Immature natural killer cell (primary cell): ENCODE data around the gene OR2M7. TPM values are rescaled to one million over a fixed set of nuclear protein-coding genes. Genes with fewer than 3 reads are reported as not detected.

Experiments used
- DNase-seq, 3 donors: peaks; one replicate each; pipeline ENCODE4 v3.0.0; 2022; ENCODE audit warnings: mixed read lengths in 1 of 3
- H3K27ac Mint-ChIP-seq, 6 donors: one replicate each; pipeline ENCODE4 v1.8.0; 2020; ENCODE audit warnings: mixed read lengths in 6 of 6, mild to moderate bottlenecking in 5 of 6, inconsistent platforms in 4 of 6, moderate library complexity in 3 of 6
- H3K27me3 Mint-ChIP-seq, 3 donors: one replicate each; pipeline ENCODE4 v1.8.0; 2020 to 2021; ENCODE audit warnings: low read depth in 3 of 3, mild to moderate bottlenecking in 3 of 3, mixed read lengths in 3 of 3, moderate library complexity in 3 of 3, inconsistent platforms in 1 of 3
- H3K36me3 Mint-ChIP-seq, 3 donors: one replicate each; pipeline ENCODE4 v1.8.0; 2020; ENCODE audit warnings: mixed read lengths in 3 of 3, inconsistent platforms in 2 of 3, mild to moderate bottlenecking in 2 of 3
- H3K4me1 Mint-ChIP-seq, 2 donors: one replicate each; pipeline ENCODE4 v1.8.0; 2020; ENCODE audit warnings: inconsistent platforms in 2 of 2, mild to moderate bottlenecking in 2 of 2, mixed read lengths in 2 of 2, moderate library complexity in 1 of 2
- H3K4me3 Mint-ChIP-seq, 5 donors: one replicate each; pipeline ENCODE4 v1.8.0; 2020; ENCODE audit warnings: mild to moderate bottlenecking in 5 of 5, mixed read lengths in 5 of 5, inconsistent platforms in 3 of 5, moderate library complexity in 3 of 5
- H3K9me3 Mint-ChIP-seq, 6 donors: one replicate each; pipeline ENCODE4 v1.8.0; 2020; ENCODE audit warnings: mild to moderate bottlenecking in 6 of 6, mixed read lengths in 6 of 6, inconsistent platforms in 4 of 6, moderate library complexity in 3 of 6
- polyA plus RNA-seq, 3 donors: library from polyadenylated mRNA; unstranded; fragments of 300-500 nt; fragmentation: Illumina TruSeq; gene quantifications; one replicate each; pipeline ENCODE4 v1.2.3, GENCODE V29; 2021

OR2M7 gene
- polyA plus RNA-seq, 3 donors from 2014 or later, result not detected

DNA sequence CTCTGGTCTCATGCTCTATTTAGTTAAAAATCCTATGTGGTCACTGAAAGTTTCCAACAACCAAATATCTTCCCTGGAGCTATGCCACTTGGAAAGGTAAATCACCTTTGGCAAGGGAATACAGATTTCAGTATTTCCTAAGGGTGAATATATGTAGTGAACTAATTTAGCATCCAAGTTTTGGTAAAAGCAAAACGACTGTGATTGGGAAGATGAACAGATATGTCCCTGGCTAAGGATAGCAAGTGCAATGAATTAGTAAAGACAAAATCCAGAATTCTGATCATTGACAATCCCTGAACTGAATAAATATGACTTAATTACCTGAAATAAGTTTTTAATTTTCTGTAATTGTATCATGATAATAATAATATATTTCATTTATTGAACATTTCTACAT lies 46.5 kb downstream of the OR2M7 start, which contains the start of gene OR2T33:
Gene OR2T33 (minus strand): TSS at position 101 of the 400 bp plus-strand sequence. CDS start 4,162 bp downstream, outside the sequence.
- Mint-ChIP-seq H3K36me3 (no peaks in the 10 kb centered on the region), H3K9me3 (peaks cover 0 to 3% (median 2%) of the 10 kb centered on the region in 6 donors), H3K4me1 (no peaks in the 10 kb centered on the region), H3K27me3 (peaks cover 0 to 2% (median 0%) of the 10 kb centered on the region in 3 donors), H3K27ac (no peak within 1 kb of the TSS), H3K4me3 (no peak within 1 kb of the TSS)
- DNase-seq, result no peak

Other genes with a start within 250 kb of the OR2M7 start
- gene OR2L13, start 229.4 kb downstream of the OR2M7 start, polyA plus RNA-seq, result not detected
- not detected for gene OR2M5, start 179.4 kb downstream of the OR2M7 start, polyA plus RNA-seq
- gene OR2M2, start 149.7 kb downstream of the OR2M7 start, polyA plus RNA-seq, result not detected
- gene OR2M3, start 127.3 kb downstream of the OR2M7 start, polyA plus RNA-seq, result not detected
- not detected for gene OR2M4, start 93.2 kb downstream of the OR2M7 start, polyA plus RNA-seq
- not detected for gene OR2T33, start 46.6 kb downstream of the OR2M7 start, polyA plus RNA-seq
- not detected for gene OR2T12, start 21.1 kb downstream of the OR2M7 start, polyA plus RNA-seq
- not detected for gene OR14C36, start 24.2 kb upstream of the OR2M7 start, polyA plus RNA-seq
- not detected for gene OR2T4, start 37.1 kb upstream of the OR2M7 start, polyA plus RNA-seq
- gene OR2T6, start 51.2 kb upstream of the OR2M7 start, polyA plus RNA-seq, result not detected
- gene OR2T1, start 78.5 kb upstream of the OR2M7 start, polyA plus RNA-seq, result not detected
- gene OR2T2, start 121.1 kb upstream of the OR2M7 start, polyA plus RNA-seq, result not detected
- not detected for gene OR2T3, start 148.8 kb upstream of the OR2M7 start, polyA plus RNA-seq
- gene OR2T5, start 164.0 kb upstream of the OR2M7 start, polyA plus RNA-seq, result not detected
- not detected for gene OR2G6, start 183.5 kb upstream of the OR2M7 start, polyA plus RNA-seq
- gene OR2T29, start 238.2 kb upstream of the OR2M7 start, polyA plus RNA-seq, result not detected